GM18858 (cell line): ENCODE measurements around the gene DUSP15.
"Not testable (repeated sequence)": the region's sequence is repeated elsewhere in the genome, so short reads cannot be mapped to it uniquely, and the experiment has no call there.

Experiments used
- ATAC-seq: cut with Tn5 transposase; IDR thresholded peaks from one replicate; pipeline ENCODE4 v1.9.1; 2021; ENCODE audit not compliant: unreplicated experiment

Gene DUSP15

GRCh38 chr20:31840906-31841816, 29.2 kb downstream of the DUSP15 start:
- no peak for ATAC-seq

- no peak for ATAC-seq
These were observed 30.4 kb downstream of the DUSP15 start for GRCh38 chr20:31839782-31840487.

GRCh38 chr20:31838646-31839292, 31.6 kb downstream of the DUSP15 start:
- no peak for ATAC-seq

- no peak for ATAC-seq
These were observed 32.4 kb downstream of the DUSP15 start for GRCh38 chr20:31837896-31838397.

GRCh38 chr20:31836853-31837608, 33.3 kb downstream of the DUSP15 start:
- no peak for ATAC-seq

- peak; percentile 51 for ATAC-seq
These were observed 34.1 kb downstream of the DUSP15 start for GRCh38 chr20:31835977-31836852.

GRCh38 chr20:31835554-31835953, 34.8 kb downstream of the DUSP15 start:
- no peak for ATAC-seq

GRCh38 chr20:31833931-31834521, 36.3 kb downstream of the DUSP15 start:
- ATAC-seq, result no peak

GRCh38 chr20:31833130-31833930, 37.0 kb downstream of the DUSP15 start:
- no peak for ATAC-seq

- ATAC-seq, result no peak
These were observed 38.5 kb downstream of the DUSP15 start for GRCh38 chr20:31831771-31832306.

- ATAC-seq, result no peak
These were observed 39.1 kb downstream of the DUSP15 start for GRCh38 chr20:31831211-31831610.

GRCh38 chr20:31830406-31830981, 39.8 kb downstream of the DUSP15 start:
- no peak for ATAC-seq

GRCh38 chr20:31829731-31830130, 40.6 kb downstream of the DUSP15 start:
- no peak for ATAC-seq

GRCh38 chr20:31828016-31828415, 42.3 kb downstream of the DUSP15 start:
- ATAC-seq, result not testable (repeated sequence)

- ATAC-seq, result no peak
These were observed 43.3 kb downstream of the DUSP15 start for GRCh38 chr20:31827059-31827458.

GRCh38 chr20:31826074-31826473, 44.3 kb downstream of the DUSP15 start:
- ATAC-seq, result no peak

- no peak for ATAC-seq
These were observed 45.6 kb downstream of the DUSP15 start for GRCh38 chr20:31824554-31825313.
